Rectal smooth muscle tissue (tissue), 1 donor: ENCODE data around the gene FTO.

ENCODE experiments used
- H3K27ac ChIP-seq: one replicate; pipeline ENCODE4 v1.7.0; 2013; ENCODE audit warnings: low read depth, low read length, inconsistent platforms
- H3K27me3 ChIP-seq: one replicate; pipeline ENCODE4 v1.7.0; 2013; ENCODE audit warnings: low read length; ENCODE audit not compliant: control insufficient read depth, insufficient read depth
- H3K36me3 ChIP-seq: one replicate; pipeline ENCODE4 v1.7.0; 2013; ENCODE audit warnings: low read length; ENCODE audit not compliant: control insufficient read depth, insufficient read depth
- H3K4me1 ChIP-seq: one replicate; pipeline ENCODE4 v1.7.0; 2013; ENCODE audit warnings: low read length; ENCODE audit not compliant: control insufficient read depth, insufficient read depth
- H3K4me3 ChIP-seq: one replicate; pipeline ENCODE4 v1.7.0; 2013; ENCODE audit warnings: low read length
- H3K9ac ChIP-seq: one replicate; pipeline ENCODE4 v1.7.0; 2013; ENCODE audit warnings: low read length

FTO gene

GRCh38 chr16:53740933-53741531, 37.1 kb downstream of the FTO start:
- Histone ChIP-seq H3K9ac (no peak overlapping the region), H3K27me3 (no peaks in the 10 kb centered on the region), H3K4me3 (no peak overlapping the region), H3K36me3 (no peaks in the 10 kb centered on the region), H3K4me1 (peaks cover 5% of the 10 kb centered on the region), H3K27ac (no peak overlapping the region)

DNA sequence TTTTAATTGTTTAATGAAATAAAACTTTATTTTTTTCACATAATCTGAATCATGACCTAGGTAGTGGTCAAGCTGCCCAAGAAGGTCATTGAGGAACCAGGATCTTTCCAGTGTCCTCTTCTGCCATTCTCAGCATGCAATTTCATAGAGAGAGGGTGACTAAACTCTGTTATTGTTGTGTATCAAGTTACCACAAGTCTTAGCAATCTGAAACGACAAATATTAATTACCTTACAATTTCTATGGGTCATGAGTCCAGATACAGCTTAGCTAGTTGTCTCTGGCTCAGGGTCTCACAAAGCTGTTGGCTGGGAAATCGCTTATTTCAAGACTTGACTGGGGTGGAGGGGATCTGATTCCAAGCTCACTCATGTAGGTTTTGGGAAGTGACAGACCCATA, 37.6 kb downstream of the FTO start:
- no peak overlapping the region for H3K27ac ChIP-seq
- H3K36me3 ChIP-seq: no peaks in the 10 kb centered on the region
- H3K27me3 ChIP-seq: no peaks in the 10 kb centered on the region
- H3K9ac ChIP-seq: no peak overlapping the region
- H3K4me3 ChIP-seq: no peak overlapping the region
- peaks cover 5% of the 10 kb centered on the region for H3K4me1 ChIP-seq

DNA sequence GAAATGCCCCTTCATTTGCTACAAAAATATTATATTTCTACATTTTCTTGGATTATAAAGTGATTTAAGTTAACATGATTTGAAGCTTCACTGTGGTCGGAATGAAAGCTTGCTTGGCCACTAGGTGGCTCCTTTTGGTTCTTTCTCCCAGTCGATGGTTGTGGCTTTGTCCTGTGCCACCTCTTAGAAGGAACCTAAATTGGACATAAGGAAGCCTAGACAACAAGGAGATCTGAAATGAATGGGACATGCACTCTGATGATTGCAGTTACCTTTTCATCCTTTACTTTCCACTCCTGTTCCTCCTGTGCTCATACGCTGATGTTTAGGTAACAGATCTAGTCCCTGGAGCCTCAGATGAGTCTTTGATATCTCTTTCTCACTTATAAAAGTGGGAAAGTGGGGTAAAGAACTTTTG, 39.2 kb downstream of the FTO start:
- no peak overlapping the region for H3K4me3 ChIP-seq
- no peaks in the 10 kb centered on the region for H3K27me3 ChIP-seq
- H3K36me3 ChIP-seq: no peaks in the 10 kb centered on the region
- H3K27ac ChIP-seq: no peak overlapping the region
- peaks cover 5% of the 10 kb centered on the region for H3K4me1 ChIP-seq
- no peak overlapping the region for H3K9ac ChIP-seq

DNA sequence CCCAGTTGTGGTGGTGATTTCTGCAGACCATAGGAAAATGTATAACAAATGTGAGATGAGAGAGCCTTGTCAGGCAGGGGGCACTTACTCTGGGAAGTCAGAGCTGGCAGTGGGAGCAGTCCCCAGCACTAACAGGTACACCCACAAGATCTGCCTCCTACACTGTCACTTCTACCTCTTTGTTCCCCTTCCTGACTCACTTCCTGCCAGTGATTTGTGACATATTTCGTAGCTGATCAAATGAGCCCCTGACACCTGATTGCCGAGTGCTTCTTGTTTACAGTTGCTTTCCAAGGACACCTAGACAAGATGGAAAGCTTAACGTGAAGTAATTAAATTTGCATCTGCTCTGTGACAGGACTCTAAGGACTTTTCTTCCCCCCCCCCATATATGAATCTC, 40.5 kb downstream of the FTO start:
- Histone ChIP-seq H3K36me3 (no peaks in the 10 kb centered on the region), H3K9ac (no peak overlapping the region), H3K27me3 (no peaks in the 10 kb centered on the region), H3K4me1 (peaks cover 5% of the 10 kb centered on the region), H3K4me3 (no peak overlapping the region), H3K27ac (no peak overlapping the region)

DNA sequence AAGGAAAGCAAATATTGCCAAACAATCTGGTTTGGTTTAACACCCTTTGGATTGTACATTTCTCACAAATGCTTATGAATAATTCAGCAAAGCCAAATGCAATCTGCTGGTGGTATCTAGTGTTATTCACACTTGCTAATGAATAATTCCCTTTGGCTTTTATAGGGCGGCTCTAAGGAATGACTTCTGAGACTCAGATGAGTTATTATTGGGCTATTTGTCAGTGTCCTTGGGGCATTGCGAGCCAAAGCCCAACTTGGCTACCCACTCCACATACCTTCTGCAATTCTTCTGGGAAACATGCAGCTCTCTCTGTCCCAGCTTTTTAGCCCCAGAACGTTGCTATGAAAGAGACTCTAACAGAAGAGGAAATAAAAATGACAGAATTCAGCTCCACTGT, 41.1 kb downstream of the FTO start:
- Histone ChIP-seq H3K27me3 (no peaks in the 10 kb centered on the region), H3K36me3 (no peaks in the 10 kb centered on the region), H3K27ac (no peak overlapping the region), H3K4me3 (no peak overlapping the region), H3K9ac (no peak overlapping the region), H3K4me1 (peaks cover 5% of the 10 kb centered on the region)

- no peak overlapping the region for H3K9ac ChIP-seq
- H3K36me3 ChIP-seq: no peaks in the 10 kb centered on the region
- peaks cover 5% of the 10 kb centered on the region for H3K4me1 ChIP-seq
- H3K27ac ChIP-seq: no peak overlapping the region
- no peaks in the 10 kb centered on the region for H3K27me3 ChIP-seq
- no peak overlapping the region for H3K4me3 ChIP-seq
Observed at GRCh38 chr16:53745753-53746266, 41.9 kb downstream of the FTO start.

DNA sequence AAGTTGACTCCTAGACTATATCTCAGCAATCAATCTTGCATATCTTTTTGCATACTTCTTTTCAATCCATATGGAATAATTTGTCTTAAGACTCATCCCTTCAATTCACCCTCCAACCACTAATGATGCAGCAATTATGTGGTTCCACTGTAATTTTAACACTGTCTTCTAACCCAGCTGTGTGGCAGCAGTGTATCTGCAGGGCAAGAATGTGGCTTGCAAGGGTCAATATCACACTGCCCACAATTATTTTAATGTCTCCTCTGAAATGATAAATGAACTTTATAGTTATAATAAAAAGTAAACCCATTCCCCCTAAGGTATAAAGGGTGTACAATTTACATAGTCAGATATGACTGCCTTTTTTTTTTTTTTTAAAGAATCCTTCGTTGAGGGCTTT, 48.6 kb downstream of the FTO start:
- no peaks in the 10 kb centered on the region for H3K27me3 ChIP-seq
- no peak overlapping the region for H3K27ac ChIP-seq
- no peak overlapping the region for H3K4me3 ChIP-seq
- peaks cover 22% of the 10 kb centered on the region for H3K4me1 ChIP-seq
- H3K9ac ChIP-seq: no peak overlapping the region
- no peaks in the 10 kb centered on the region for H3K36me3 ChIP-seq

DNA sequence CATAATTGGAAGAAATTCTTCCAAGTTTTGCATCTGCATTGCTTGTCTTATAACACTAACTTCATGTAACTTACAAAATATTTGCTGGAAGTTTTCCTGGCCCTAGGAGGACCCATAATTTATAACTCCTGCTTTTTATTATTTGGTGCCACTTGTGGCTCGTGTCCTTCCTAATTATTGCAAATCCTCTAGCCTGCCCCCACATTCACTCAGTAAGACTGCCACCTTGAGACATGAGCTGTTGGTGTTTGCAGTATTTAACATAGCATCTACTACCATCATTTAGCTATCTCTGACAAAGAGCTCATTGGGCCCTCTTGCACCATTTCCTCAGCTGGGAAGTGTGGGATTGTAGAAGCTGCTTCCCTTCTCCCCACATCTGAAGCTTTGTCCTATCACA, 49.5 kb downstream of the FTO start:
- H3K4me3 ChIP-seq: no peak overlapping the region
- no peaks in the 10 kb centered on the region for H3K27me3 ChIP-seq
- no peaks in the 10 kb centered on the region for H3K36me3 ChIP-seq
- H3K4me1 ChIP-seq: peaks cover 22% of the 10 kb centered on the region
- no peak overlapping the region for H3K9ac ChIP-seq
- H3K27ac ChIP-seq: no peak overlapping the region

DNA sequence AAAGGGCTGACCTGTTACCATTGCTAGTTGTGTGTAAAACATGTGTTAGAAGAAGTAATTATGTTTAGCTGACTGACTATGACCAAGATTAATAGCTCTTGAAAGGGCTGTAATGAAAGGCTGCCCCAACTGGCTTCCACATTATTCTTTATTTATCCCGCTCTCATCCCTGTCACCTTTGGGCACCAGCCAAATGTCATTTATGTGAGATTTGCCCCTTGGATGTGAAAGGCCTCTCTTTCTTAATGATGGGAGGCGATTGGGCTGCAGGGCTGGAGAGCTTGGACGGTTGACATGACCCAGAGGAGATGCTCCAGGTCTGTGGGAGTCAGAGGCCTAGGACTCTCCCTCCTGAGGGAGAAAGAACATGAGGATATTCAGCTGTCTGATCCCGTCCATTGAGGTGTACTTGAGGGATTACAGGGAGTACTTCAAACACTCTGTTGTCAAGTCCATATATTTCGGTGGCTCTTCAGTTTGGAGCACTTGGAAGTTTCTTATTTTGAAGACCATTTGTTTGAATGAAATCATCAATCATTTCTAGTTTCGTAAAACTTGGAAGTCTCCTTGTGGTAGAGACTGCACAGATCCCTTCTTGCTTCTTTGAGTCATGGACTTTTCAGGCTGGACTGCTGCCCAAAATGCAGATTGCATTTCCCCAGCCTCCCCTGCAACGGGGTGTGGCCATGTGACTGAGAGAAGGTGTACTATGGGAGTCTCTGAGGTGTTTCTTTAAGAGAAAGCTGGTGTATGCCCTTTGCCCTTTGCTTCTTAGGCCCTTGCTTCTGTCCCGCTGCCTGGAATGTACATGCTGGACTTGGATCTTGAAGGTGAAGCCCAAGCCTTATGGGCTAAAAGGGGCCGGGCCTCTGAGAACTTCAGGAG, 51.3 kb downstream of the FTO start:
- no peak overlapping the region for H3K27ac ChIP-seq
- no peaks in the 10 kb centered on the region for H3K36me3 ChIP-seq
- H3K9ac ChIP-seq: no peak overlapping the region

DNA sequence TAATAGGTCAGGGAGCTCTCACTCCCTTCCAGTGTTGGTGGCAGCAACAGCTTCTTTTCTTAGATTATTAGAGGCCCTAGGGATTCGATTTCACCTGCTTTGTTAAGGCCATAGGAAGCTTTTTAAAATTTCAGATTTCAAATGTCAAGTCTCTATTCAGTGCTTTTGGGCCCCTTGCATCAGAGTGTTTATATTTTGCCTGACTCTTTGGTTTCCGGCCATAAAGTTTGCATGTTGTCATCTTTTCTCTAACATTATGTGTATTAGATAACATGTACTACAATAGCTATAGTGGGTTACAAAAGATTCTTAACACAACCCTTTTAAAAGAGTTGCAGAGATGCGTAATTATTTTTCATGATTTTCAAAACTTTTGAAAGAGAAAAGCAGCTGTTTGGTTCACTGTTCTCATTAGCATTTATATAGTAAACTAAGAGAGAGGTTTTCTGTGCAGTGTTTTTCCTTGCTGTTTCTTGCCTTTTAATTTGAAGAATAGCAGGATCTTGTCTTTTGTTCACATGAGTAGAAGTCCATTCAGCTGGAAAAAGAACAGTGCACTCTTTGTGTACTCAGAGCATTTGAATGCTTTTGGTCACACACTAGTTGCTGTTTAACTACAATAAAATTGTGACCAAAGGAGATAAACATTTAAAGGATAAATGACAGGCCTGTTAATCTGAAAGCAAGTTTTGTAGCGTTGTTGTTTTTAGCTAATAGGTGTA, 52.5 kb downstream of the FTO start:
- Histone ChIP-seq H3K27me3 (no peaks in the 10 kb centered on the region), H3K9ac (no peak overlapping the region), H3K27ac (no peak overlapping the region), H3K36me3 (no peaks in the 10 kb centered on the region), H3K4me3 (no peak overlapping the region), H3K4me1 (peaks cover 22% of the 10 kb centered on the region)

More for the DNA sequence above, 51.3 kb downstream of the FTO start:
- Histone ChIP-seq H3K4me3 (no peak overlapping the region), H3K27me3 (no peaks in the 10 kb centered on the region), H3K4me1 (peaks cover 22% of the 10 kb centered on the region)

DNA sequence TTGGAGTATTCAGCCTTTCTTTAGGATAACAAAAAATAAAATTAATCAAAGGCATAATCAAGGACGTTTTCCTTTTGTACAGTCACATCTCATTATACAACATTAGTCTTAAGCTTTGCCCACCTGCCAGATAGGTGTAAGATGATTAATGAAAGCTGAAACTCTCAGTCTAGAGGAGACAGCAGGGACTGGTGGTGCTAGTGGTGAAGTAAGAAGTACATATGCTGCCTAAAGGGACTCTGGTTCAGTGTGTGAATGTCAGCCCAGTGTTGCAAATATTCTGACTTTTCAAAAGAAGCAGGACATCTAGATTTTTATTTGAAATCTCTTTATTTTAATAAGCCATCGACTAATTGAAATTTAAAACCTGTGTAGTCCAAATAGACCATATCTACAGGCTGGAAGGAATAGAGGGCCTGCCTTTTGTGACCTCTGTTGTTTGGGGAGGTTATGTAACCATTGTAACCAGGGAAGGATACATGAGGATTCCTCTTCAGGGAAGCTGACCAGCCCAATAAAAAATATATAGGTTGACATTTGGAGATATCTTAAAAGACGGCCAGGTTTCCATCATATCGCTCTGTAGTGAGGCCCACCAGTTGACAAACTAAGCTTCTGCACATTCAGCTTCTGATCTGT, 54.1 kb downstream of the FTO start:
- H3K9ac ChIP-seq: no peak overlapping the region

More for the DNA sequence above, 54.1 kb downstream of the FTO start:
- Histone ChIP-seq H3K4me3 (no peak overlapping the region), H3K36me3 (no peaks in the 10 kb centered on the region), H3K4me1 (peaks cover 22% of the 10 kb centered on the region), H3K27me3 (no peaks in the 10 kb centered on the region), H3K27ac (no peak overlapping the region)
